Right hindlimb (tissue), 1 donor: ENCODE results near the gene POLDIP2.
A peak's percentile ranks its signal among the peaks of the same experiment; 100 is the strongest.
"Not testable (repeated sequence)": the region's sequence is repeated elsewhere in the genome, so short reads cannot be mapped to it uniquely, and the experiment has no call there.

Experiments used
- DNase-seq: peaks from one replicate; pipeline ENCODE4 v3.0.0-alpha.2; 2018

The POLDIP2 gene

GRCh38 chr17:28363776-28364650, 6.7 kb upstream of the POLDIP2 start:
- no peak for DNase-seq

DNA sequence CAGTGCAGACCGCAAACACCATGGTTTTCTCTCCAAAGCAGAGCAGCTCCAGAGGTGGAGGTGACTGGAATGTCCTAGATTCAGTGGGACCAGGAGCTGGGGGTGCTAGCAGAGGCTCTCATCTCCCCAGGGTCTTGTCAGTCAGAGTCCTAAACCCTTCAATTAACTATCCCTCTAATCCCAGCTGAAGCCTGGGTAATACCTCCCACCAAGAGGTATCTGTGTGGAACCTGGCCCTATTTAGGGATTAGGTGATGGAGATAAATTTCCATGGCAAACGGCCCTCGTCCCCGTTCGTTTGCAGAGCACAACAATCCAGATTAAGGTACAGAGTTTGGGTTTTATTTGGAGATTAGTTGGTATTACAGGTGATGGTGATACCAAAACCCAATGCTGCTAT, 5.9 kb upstream of the POLDIP2 start:
- DNase-seq = no peak

- DNase-seq = no peak
Observed at GRCh38 chr17:28357901-28358197, 522 bp upstream of the POLDIP2 start.

DNA sequence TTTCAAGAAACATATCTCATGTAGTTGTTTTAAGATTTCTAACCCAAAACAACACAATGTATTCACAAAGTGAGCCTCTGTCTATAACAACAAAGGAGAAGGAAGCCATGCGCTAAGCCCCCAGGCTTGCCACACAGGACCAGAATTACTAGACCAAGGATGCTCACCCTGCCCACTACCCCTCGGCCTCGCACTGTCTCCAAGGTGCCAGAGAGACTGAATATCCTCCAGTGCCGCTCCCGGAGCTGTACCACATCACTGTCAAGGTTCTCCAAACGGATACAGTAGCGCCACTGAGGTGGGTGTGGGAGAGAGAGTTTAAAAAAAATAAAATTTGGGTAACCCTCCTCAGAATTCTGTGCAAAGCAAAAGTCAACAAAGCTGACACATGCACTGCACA, 7.1 kb downstream of the POLDIP2 start:
- no peak for DNase-seq

GRCh38 chr17:28348979-28349378, 8.3 kb downstream of the POLDIP2 start:
- DNase-seq = no peak

DNA sequence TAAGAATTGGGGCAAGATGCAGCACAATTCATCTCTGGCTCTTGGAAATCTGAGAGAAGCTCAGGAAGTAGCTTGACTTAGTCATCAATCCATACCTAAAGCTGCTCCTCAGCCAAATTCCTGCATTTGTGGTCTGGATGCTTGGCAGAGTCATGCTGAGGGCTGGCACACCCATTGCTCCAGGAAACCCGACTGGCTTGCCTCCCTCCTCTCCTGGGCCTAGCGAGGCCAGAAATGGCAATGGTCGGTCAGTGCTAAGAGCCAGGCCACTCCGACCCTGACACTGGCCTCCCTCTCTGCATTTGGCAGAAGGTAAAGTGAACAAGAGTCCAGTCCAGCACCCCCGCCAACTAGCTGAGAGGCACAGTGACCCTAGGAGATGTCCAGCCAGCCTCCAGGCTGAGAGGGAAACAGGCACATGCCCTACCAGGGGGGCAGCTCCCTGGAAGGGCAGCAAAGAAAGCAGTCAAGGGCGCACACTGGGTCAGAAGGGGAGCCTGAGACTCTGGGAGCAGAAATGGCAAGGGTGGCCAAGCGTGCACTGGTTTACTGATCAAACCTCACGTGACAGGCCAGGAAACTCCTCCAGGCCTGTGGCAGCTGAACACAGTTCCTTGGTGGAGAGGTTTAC, 10.0 kb downstream of the POLDIP2 start:
- no peak for DNase-seq

GRCh38 chr17:28346746-28347246, 10.5 kb downstream of the POLDIP2 start:
- no peak for DNase-seq

DNA sequence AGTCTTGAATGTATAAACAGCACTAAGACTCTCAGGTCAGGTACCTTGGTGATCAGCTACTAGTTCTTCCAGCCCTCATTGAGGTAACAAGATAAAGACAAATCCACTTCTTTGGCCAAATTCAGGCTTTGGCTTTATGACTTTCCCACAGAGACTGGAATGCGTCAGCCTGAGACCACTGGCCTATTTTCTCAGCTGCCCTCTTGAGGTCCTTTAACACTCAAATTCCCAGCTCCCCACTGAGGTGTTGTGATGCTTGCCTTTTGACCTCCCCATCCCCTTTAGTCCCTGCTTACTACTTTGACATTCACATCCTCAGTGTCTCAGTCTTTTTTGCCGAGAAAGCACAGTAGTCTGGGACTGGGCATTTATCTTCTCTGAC, 11.1 kb downstream of the POLDIP2 start:
- DNase-seq = no peak

DNA sequence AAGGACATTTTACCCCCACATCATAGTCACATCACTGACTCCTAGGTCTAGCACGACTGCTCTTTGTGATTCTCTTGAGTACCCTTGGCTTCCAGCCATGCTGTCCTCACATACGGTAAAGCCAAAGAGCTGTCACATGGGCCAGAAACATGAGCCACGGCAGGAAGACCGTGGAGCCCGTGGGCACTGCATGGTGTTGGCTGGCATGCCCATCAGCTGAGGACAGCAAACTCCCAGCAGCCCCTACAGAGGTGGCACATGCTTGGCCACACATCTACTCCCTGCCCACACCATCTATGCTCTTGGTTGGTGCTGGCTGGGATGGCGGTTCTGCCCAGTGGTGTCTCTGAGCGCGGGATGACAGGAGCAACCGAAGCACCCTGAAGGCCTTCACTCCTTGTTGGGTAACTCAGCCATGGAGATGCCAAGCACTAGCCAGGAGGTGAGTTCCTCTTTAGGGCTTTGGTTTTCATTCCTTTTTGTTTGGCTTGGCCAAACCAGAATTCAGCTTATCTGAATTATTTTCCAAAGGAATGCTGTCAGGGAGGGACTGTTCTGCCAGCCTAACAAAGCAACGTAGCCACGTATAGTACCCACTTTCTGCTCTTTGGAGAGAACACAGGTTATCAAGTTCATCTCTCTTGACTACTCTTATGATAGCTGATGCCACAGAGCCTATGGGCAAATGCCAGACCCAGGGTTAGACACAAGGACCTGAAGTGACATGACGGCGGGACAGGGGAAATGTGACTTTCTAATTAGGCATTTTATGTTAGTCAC, 11.7 kb downstream of the POLDIP2 start:
- no peak for DNase-seq

GRCh38 chr17:28344435-28344901, 12.9 kb downstream of the POLDIP2 start:
- no peak for DNase-seq

DNA sequence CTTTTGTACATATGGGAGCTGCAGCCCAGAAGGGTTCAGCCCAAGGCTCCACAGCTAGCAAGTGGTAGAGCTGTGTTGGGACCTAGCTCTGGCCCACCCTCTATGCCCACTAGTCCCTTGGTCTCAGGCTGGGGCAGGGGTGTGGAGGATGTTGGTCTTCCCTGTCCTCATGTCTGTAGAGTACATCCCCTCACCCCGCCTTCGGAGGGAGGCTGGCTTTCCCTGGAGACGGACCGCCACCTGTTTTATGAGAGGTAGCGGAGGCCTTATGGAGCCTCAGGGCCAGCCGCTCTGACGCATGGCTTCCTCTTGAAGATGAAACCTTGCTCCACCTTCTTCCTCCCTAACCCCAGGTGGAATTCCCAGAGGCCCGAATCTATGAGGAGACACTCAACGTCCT, 13.3 kb downstream of the POLDIP2 start:
- no peak for DNase-seq

GRCh38 chr17:28343491-28343932, 13.8 kb downstream of the POLDIP2 start:
- DNase-seq = no peak

DNA sequence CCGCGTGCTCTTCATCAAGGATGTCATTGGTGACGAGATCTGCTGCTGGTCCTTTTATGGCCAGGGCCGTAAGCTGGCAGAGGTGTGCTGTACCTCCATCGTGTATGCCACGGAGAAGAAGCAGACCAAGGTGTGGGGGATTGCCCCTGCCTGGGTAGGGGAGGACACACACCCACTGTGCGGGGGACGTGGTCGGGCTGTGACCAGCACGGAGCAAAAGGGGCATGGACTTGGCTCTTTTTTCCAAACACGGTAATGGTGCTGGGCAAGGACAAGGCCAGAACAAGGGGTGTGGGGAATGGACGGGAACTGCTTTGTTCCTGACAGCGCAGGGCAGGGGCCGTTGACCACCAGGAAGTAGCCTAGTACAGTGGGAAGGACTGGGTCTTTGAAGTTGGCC, 15.0 kb downstream of the POLDIP2 start:
- no peak for DNase-seq

DNA sequence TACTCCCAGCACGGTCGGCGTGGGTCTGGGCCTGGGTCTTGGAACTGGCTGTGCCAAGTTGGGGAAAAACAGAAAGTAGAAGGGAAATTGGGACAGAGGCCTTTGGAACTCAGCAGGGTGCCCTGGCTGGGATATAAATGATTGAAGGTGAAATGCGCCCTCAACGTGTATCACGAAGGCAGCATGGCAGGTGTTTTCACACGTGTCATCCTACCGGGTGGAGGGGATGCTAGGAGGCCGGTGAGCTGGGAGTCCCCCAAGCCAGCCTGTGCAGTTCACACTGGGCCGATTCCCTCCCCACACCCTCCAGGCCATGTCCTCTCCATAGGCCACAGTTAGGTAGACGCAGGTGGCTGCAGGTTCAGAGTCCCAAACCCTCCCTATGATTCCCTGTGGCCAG, 15.8 kb downstream of the POLDIP2 start:
- DNase-seq = no peak

DNA sequence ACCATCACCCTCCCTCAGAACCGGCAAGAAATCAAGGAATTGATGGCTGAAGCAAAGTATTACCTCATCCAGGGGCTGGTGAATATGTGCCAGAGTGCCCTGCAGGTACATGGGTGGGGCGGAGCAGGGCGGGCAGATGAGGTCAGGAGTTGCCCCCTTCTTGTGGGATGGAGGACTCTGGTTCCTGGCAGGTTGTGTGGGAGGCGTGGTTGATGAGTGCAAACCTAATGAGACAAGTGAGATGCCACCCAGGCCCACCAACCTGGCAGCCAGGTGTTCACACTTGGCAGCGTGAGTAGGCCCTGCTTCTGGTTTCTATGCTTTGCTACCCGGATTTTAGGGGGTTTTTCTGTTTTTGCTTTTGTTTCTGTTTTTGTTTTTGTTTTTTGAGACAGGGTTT, 17.0 kb downstream of the POLDIP2 start:
- no peak for DNase-seq

GRCh38 chr17:28339431-28339830, 17.9 kb downstream of the POLDIP2 start:
- DNase-seq = no peak

DNA sequence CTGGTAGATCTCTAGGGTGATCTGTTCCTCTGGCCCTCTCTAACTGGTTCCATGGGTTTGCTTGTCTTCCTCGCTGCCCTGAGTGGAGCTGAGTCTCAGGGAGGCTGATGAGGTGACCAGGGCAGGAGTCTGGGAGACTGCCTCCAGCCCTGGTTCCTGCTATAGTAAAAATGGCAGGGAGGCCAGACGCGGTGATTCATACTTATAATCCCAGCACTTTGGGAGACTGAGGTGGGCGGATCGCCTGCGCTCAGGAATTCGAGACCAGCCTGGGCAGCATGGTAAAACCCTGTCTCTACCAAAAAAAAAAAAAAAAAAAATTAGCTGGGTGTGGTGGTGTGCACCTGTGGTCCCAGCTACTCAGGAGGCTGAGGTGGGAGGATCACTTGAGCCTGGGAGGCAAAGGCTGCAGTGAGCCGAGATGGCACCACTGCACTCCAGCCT, 18.5 kb downstream of the POLDIP2 start:
- not testable (repeated sequence) for DNase-seq

DNA sequence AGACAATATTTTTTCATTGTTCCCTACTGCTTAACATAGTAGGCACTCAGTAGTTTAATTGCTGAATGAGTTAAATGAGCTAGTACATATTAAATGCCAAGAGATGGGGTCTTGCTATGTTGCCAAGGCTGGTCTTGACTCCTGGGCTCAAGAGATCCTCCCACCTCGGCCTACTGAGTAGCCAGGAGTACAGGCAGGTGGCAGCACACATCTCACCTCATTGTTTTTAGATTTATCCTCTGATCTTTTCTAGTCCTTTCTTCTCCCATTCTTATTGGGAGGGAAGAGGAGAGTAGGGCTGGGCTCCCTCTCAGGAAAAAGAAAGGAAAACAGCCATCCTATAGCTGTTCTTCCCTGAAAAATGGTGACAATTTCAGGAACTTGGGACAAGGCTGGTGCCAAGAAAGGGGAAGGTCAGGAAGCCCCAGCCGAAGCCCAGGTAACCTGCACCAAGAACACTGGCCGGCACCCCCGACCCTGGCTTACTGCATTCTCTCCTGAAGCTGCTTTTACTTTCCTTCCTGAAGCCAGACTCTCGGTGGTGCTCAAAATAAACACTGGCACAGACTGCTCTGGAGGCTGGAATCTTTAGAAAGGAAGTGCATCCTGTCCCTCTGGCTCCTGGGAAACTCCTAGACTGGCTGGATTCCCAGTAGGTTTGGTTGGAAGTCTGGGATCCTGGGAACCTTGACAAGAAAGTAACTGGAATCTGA, 19.1 kb downstream of the POLDIP2 start:
- DNase-seq = no peak

GRCh38 chr17:28335959-28336871, 21.1 kb downstream of the POLDIP2 start:
- peak; percentile 76 for DNase-seq

DNA sequence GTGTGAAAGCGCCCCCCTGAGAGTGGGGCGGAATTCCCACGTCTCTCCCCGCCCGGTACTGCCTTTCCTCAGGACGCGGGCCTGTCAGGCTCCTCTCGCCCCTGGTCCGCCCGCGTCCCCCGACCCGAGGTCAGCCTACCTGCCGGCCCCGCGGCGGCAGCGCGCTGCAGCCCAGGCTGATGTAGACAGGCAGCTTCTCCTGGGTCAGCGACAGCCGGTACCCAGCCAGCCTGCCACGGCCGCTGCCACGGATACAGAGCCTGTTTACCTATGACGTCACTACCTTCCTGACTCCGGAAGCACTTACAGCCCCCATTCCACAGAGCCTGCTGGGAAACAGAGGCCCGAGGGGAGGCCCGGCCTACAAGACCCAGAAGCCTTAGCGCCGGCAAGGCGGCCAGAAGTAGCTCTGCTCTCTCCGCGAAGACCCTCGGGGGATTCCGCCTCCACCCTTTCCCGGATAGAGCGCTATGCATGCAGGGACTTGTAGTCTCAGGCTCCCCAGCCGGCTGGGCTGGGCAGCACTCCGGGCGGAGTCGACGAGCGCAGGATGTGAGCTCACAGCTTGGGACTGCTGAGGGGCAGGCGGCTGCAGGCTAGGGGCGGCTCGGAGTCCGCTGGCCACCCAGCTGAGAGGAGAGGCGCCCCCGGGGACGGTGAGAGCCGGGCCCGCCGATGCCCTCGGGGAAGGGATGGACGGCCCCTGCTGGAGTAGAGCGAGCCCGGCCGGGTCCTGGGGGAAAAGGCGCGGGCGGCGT, 21.9 kb downstream of the POLDIP2 start, which contains the start of the genes IFT20 and TNFAIP1:
Gene IFT20, minus strand, starts transcription at position 272 of the 758 bp plus-strand sequence. CDS start 3,487 bp downstream, outside the sequence.
Gene TNFAIP1, plus strand, starts transcription at position 561 of the 758 bp plus-strand sequence. CDS start 3,761 bp downstream, outside the sequence.
- peak; percentile 100 for DNase-seq
